GM12878 (cell line): ENCODE results near the gene ZSWIM9. TPM values are rescaled to one million over a fixed set of nuclear protein-coding genes. Genes with fewer than 3 reads are reported as not detected.

ENCODE experiments used
- ASH2L ChIP-seq: fragments of 300-600, 200-600 bp; sonication (generic); IDR thresholded peaks from 2 replicates; pipeline ENCODE4 v1.6.1; 2017; ENCODE audit warnings: low read depth, mild to moderate bottlenecking, borderline replicate concordance
- BHLHE40 ChIP-seq, 2 experiments: fragments of 450-650 bp in 1 of 2; IDR thresholded peaks; 2 replicates each; pipeline ENCODE4 v1.6.1; 2011 to 2017; ENCODE audit warnings: low read depth in 2 of 2, borderline replicate concordance in 1 of 2, improper control_type of control experiment in 1 of 2, low read length in 1 of 2, mild to moderate bottlenecking in 1 of 2
- CBX3 ChIP-seq: fragments of 200-600 bp; sonication (generic); IDR thresholded peaks from 2 replicates; pipeline ENCODE4 v1.6.1; 2016; ENCODE audit warnings: low read depth, borderline replicate concordance
- EZH2 ChIP-seq: IDR thresholded peaks from 2 replicates; pipeline ENCODE4 v1.6.1; 2012; ENCODE audit warnings: low read depth, mild to moderate bottlenecking, control low read depth, inconsistent platforms, low read length, borderline replicate concordance; ENCODE audit not compliant: control insufficient read depth
- HDAC2 ChIP-seq: fragments of 200-600 bp; sonication (generic); IDR thresholded peaks from 2 replicates; pipeline ENCODE4 v1.6.1; 2017
- IKZF2 ChIP-seq, 2 experiments: fragments of 450-650 bp; IDR thresholded peaks; 2 replicates each; pipeline ENCODE4 v1.6.1; 2017; ENCODE audit warnings: mild to moderate bottlenecking in 2 of 2, moderate library complexity in 2 of 2
- JUNB ChIP-seq: IDR thresholded peaks from 2 replicates; pipeline ENCODE4 v1.6.1; 2016; ENCODE audit warnings: antibody characterized with exemption, mild to moderate bottlenecking
- MEF2A ChIP-seq: IDR thresholded peaks from 2 replicates; pipeline ENCODE4 v1.6.1; 2011; ENCODE audit warnings: low read depth, mild to moderate bottlenecking, low read length, moderate library complexity; ENCODE audit not compliant: insufficient read depth
- MYC ChIP-seq: IDR thresholded peaks from 2 replicates; pipeline ENCODE4 v1.6.1; 2011; ENCODE audit warnings: mild to moderate bottlenecking, low read length, moderate library complexity, inconsistent platforms; ENCODE audit not compliant: insufficient read depth, insufficient replicate concordance, insufficient read length, severe bottlenecking
- NKRF ChIP-seq: fragments of 450-650 bp; conservative IDR thresholded peaks from 2 replicates; pipeline ENCODE4 v1.6.1; 2017; ENCODE audit warnings: mild to moderate bottlenecking, moderate library complexity
- POLR2AphosphoS2 ChIP-seq: IDR thresholded peaks from 2 replicates; pipeline ENCODE4 v1.6.1; 2011; ENCODE audit warnings: low read depth, mild to moderate bottlenecking, low read length, improper control_type of control experiment, moderate library complexity
- POU2F2 ChIP-seq: IDR thresholded peaks from 3 replicates; pipeline ENCODE4 v1.6.1; 2011; ENCODE audit warnings: low read depth, mild to moderate bottlenecking, low read length, borderline replicate concordance
- RB1 ChIP-seq: fragments of 450-650 bp; formaldehyde crosslinking; IDR thresholded peaks from 2 replicates; pipeline ENCODE4 v1.6.1; 2017; ENCODE audit warnings: mild to moderate bottlenecking, borderline replicate concordance
- SMAD5 ChIP-seq: IDR thresholded peaks from 2 replicates; pipeline ENCODE4 v1.6.1; 2016; ENCODE audit warnings: antibody characterized with exemption, low read depth
- TAF1 ChIP-seq: IDR thresholded peaks from 2 replicates; pipeline ENCODE4 v1.6.1; 2011; ENCODE audit warnings: mild to moderate bottlenecking, low read depth, low read length, borderline replicate concordance
- TARDBP ChIP-seq: IDR thresholded peaks from 2 replicates; pipeline ENCODE4 v1.6.1; 2016; ENCODE audit warnings: borderline replicate concordance
- TBL1XR1 ChIP-seq: IDR thresholded peaks from 2 replicates; pipeline ENCODE4 v1.6.1; 2012; ENCODE audit warnings: low read depth, low read length, improper control_type of control experiment
- TCF3 ChIP-seq: IDR thresholded peaks from 2 replicates; pipeline ENCODE4 v1.6.1; 2012; ENCODE audit warnings: low read depth, mild to moderate bottlenecking, low read length, borderline replicate concordance; ENCODE audit not compliant: insufficient read depth
- USF2 ChIP-seq: IDR thresholded peaks from 2 replicates; pipeline ENCODE4 v1.6.1; 2011; ENCODE audit warnings: low read depth, low read length, improper control_type of control experiment, borderline replicate concordance
- YBX1 ChIP-seq: fragments of 450-650 bp; IDR thresholded peaks from 2 replicates; pipeline ENCODE4 v1.6.1; 2016; ENCODE audit warnings: antibody characterized with exemption
- ZNF207 ChIP-seq: fragments of 450-650 bp; IDR thresholded peaks from 2 replicates; pipeline ENCODE4 v1.6.1; 2014; ENCODE audit warnings: antibody characterized with exemption, mild to moderate bottlenecking, borderline replicate concordance
- ZNF384 ChIP-seq: IDR thresholded peaks from 2 replicates; pipeline ENCODE4 v1.6.1; 2012; ENCODE audit warnings: low read depth, mild to moderate bottlenecking, low read length, improper control_type of control experiment, borderline replicate concordance
- ZNF687 ChIP-seq: fragments of 450-650 bp; IDR thresholded peaks from 2 replicates; pipeline ENCODE4 v1.6.1; 2017; ENCODE audit warnings: mild to moderate bottlenecking, moderate library complexity
- polyA plus RNA-seq, 11 experiments: library from polyadenylated mRNA; depleted of rRNA in 4 of 11; unstranded in 6 of 11; stranded (reverse) in 5 of 11; fragments of >200 nt; fragmentation: Nextera tagmentation in 4 of 11; fragmentation: Illumina TruSeq in 1 of 11; extraction: Ambion mirVana in 4 of 11; extraction: Trizol in 1 of 11; gene quantifications; 1 replicate in 1 of 11; 2 replicates in 10 of 11; pipeline versions ENCODE4 v1.2.1 to v1.2.3, GENCODE V29; 2011 to 2016; ENCODE audit warnings: inconsistent platforms in 2 of 11, missing spikeins in 2 of 11, low read depth in 1 of 11
- total RNA-seq, 4 experiments: library from RNA; depleted of rRNA in 3 of 4; stranded (reverse); fragments of >200 nt in 3 of 4; fragmentation: Illumina TruSeq in 1 of 4; extraction: Trizol in 1 of 4; gene quantifications; 2 replicates each; pipeline versions ENCODE4 v1.2.1 to v1.2.3, GENCODE V29; 2013 to 2021

The ZSWIM9 gene
- total and polyA plus RNA-seq, 10 of the 15 experiments (the other 5 are each of a cell fraction or from before 2014, with no cell fraction given), result 0.29 to 6.2 (median 1.4) TPM; not detected in 1

GRCh38 chr19:48203794-48204628, 33.5 kb downstream of the ZSWIM9 start (continued):
- no peak for TF ChIP-seq USF2
- TF ChIP-seq JUNB, result no peak
- TF ChIP-seq MEF2A, result no peak
- TF ChIP-seq SMAD5, result peak; percentile 79
- TF ChIP-seq ZNF207, result peak; percentile 77; the same call in 1 of the 2 replicates
- TF ChIP-seq IKZF2 (IDR thresholded peaks at IDR 0.05), result peak; percentile 54 to 68; a peak in 3 of 4 replicates
- no peak for TF ChIP-seq TARDBP
- TF ChIP-seq ZNF687, result 0 out of 2 replicates have a peak, but pooled peaks have one; percentile 50
- no peak for TF ChIP-seq EZH2
- no peak for TF ChIP-seq MYC
- peak; percentile 81 for TF ChIP-seq TAF1
- no peak for TF ChIP-seq ASH2L
- TF ChIP-seq TCF3, result 0 out of 2 replicates have a peak, but pooled peaks have one; percentile 8
- TF ChIP-seq NKRF, result no peak; the same call in none of the 2 replicates
- no peak; the same call in 1 of the 2 replicates for TF ChIP-seq POLR2AphosphoS2
- TF ChIP-seq CBX3, result no peak
- TF ChIP-seq YBX1, result no peak
- TF ChIP-seq TBL1XR1, result no peak
- TF ChIP-seq BHLHE40 (IDR thresholded peaks at IDR 0.05; ENCODE audit: borderline replicate concordance in 1 of 2, low read depth in 2 of 2, low read length in 1 of 2), result no peak
- no peak for TF ChIP-seq POU2F2
- TF ChIP-seq ZNF384, result no peak
- TF ChIP-seq RB1, result peak; percentile 93; the same call in 1 of the 2 replicates
- TF ChIP-seq HDAC2, result no peak
